Measurements from ENCODE around the gene PLA2G4E. TPM values are rescaled to one million over a fixed set of nuclear protein-coding genes. Genes with fewer than 3 reads are reported as not detected.

PLA2G4E gene
- total RNA-seq, 1 experiment from 2014 or later, result not detected

- H3K27me3 ChIP-seq (ENCODE audit: low read length), result no peaks in the 10 kb centered on the region
- no peaks in the 10 kb centered on the region for H3K79me2 ChIP-seq (ENCODE audit: low read length)
- peaks cover 16% of the 10 kb centered on the region for H3K4me1 ChIP-seq (ENCODE audit: insufficient read depth, low read length)
- no peak overlapping the region for H3K9ac ChIP-seq (ENCODE audit: low read length)
- DNase-seq (no peak), ATAC-seq (no peak)
- H3K4me3 ChIP-seq (ENCODE audit: low read length), result no peak overlapping the region
- H4K20me1 ChIP-seq (ENCODE audit: low read length), result no peaks in the 10 kb centered on the region
- CTCF ChIA-PET, result interaction anchor here (0.6 kb wide), 1 partner anchor 11 kb away, joined by 3 read pairs; no protein-coding TSS in a partner anchor
- no peaks in the 10 kb centered on the region for H3K9me2 ChIP-seq (replicated peaks; ENCODE audit: low read length)
- TF ChIP-seq EZH2 (IDR thresholded peaks at IDR 0.05; ENCODE audit: low read length, unreplicated experiment) (no peak), EZH2phosphoT487 (IDR thresholded peaks at IDR 0.05; ENCODE audit: borderline replicate concordance, low read length) (no peak), CTCF (conservative IDR thresholded peaks at IDR 0.05; ENCODE audit: low read depth, low read length) (no peak)
- H3K9me3 ChIP-seq (ENCODE audit: low read length), result no peaks in the 10 kb centered on the region
- H3K36me3 ChIP-seq (ENCODE audit: low read depth, low read length), result no peaks in the 10 kb centered on the region
- H3F3A ChIP-seq (ENCODE audit: low read length, unreplicated experiment), result no peaks in the 10 kb centered on the region
- H3K27ac ChIP-seq (ENCODE audit: low read length), result no peak overlapping the region
- H2AFZ ChIP-seq (ENCODE audit: low read length), result no peak overlapping the region
- POLR2A ChIA-PET (ENCODE audit: unreplicated experiment), result interaction anchor here (0.7 kb wide), 1 partner anchor 24 kb away, joined by 3 read pairs; no protein-coding TSS in a partner anchor
- H3K4me2 ChIP-seq (ENCODE audit: low read length), result no peak overlapping the region
- no TSS peak for BruUV-seq (replicated peaks)
- intact Hi-C loops (cut with micrococcal nuclease), result no loop called here
Measured at GRCh38 chr15:42053010-42053409, 32.2 kb upstream of the PLA2G4E start.

- ChIA-PET CTCF (no interaction called here), POLR2A (ENCODE audit: unreplicated experiment) (no interaction called here)
- intact Hi-C loops (cut with micrococcal nuclease), result no loop called here
Measured at GRCh38 chr15:42050484-42051255, 29.8 kb upstream of the PLA2G4E start.

More at GRCh38 chr15:42050484-42051255, 29.8 kb upstream of the PLA2G4E start:
- DNase-seq (no peak), ATAC-seq (no peak)
- H3K9me3 ChIP-seq (ENCODE audit: low read length), result no peaks in the 10 kb centered on the region
- H3F3A ChIP-seq (ENCODE audit: low read length, unreplicated experiment), result no peaks in the 10 kb centered on the region
- H4K20me1 ChIP-seq (ENCODE audit: low read length), result no peaks in the 10 kb centered on the region
- no peaks in the 10 kb centered on the region for H3K9me2 ChIP-seq (replicated peaks; ENCODE audit: low read length)
- H3K4me3 ChIP-seq (ENCODE audit: low read length), result no peak overlapping the region
- TF ChIP-seq CTCF (conservative IDR thresholded peaks at IDR 0.05; ENCODE audit: low read depth, low read length), result no peak
- TF ChIP-seq EZH2phosphoT487 (IDR thresholded peaks at IDR 0.05; ENCODE audit: borderline replicate concordance, low read length), result no peak
- no peak for TF ChIP-seq EZH2 (IDR thresholded peaks at IDR 0.05; ENCODE audit: low read length, unreplicated experiment)
- no peaks in the 10 kb centered on the region for H3K27me3 ChIP-seq (ENCODE audit: low read length)
- no peaks in the 10 kb centered on the region for H3K36me3 ChIP-seq (ENCODE audit: low read depth, low read length)
- H3K4me2 ChIP-seq (ENCODE audit: low read length), result no peak overlapping the region
- H3K9ac ChIP-seq (ENCODE audit: low read length), result no peak overlapping the region
- no peak overlapping the region for H3K27ac ChIP-seq (ENCODE audit: low read length)
- H3K79me2 ChIP-seq (ENCODE audit: low read length), result no peaks in the 10 kb centered on the region
- no peak overlapping the region for H2AFZ ChIP-seq (ENCODE audit: low read length)
- H3K4me1 ChIP-seq (ENCODE audit: insufficient read depth, low read length), result peaks cover 22% of the 10 kb centered on the region
- BruUV-seq (replicated peaks), result no TSS peak
